ENCODE data around the gene PARD3B. TPM values are rescaled to one million over a fixed set of nuclear protein-coding genes. Genes with fewer than 3 reads are reported as not detected.

PARD3B gene
- polyA plus RNA-seq, 3 donors = not detected

DNA sequence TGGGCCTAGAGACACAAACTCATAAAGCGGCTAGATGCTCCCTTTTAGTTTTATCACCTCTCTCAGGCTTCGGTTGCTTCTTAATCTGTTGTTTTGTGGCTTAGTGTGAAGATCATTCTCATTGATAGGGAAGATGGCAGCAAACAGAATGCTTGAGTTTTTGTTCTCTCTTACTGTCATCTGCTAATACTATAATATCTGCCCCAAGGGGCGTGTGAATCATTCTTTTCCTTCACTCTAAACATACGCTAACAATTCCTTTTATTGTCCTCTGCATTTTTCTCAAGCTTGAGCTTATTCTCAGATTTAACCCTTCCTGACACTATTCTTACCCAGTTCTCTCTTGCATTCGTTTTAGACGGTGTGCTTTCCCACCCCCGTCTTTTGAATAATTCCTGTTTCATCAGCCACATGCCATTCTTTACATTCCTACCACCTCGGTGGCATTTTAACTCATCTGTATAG lies 813.1 kb downstream of the PARD3B start:
- Mint-ChIP-seq H3K27ac (no peak overlapping the region), H3K36me3 (no peaks in the 10 kb centered on the region), H3K4me3 (no peak overlapping the region), H3K9me3 (peaks cover 0 to 7% (median 2%) of the 10 kb centered on the region in 7 donors), H3K4me1 (no peaks in the 10 kb centered on the region), H3K27me3 (ENCODE audit: low read depth in 3 of 3) (peaks cover 0 to 3% (median 0%) of the 10 kb centered on the region in 3 donors)
- TF ChIP-seq, protein P1, sequence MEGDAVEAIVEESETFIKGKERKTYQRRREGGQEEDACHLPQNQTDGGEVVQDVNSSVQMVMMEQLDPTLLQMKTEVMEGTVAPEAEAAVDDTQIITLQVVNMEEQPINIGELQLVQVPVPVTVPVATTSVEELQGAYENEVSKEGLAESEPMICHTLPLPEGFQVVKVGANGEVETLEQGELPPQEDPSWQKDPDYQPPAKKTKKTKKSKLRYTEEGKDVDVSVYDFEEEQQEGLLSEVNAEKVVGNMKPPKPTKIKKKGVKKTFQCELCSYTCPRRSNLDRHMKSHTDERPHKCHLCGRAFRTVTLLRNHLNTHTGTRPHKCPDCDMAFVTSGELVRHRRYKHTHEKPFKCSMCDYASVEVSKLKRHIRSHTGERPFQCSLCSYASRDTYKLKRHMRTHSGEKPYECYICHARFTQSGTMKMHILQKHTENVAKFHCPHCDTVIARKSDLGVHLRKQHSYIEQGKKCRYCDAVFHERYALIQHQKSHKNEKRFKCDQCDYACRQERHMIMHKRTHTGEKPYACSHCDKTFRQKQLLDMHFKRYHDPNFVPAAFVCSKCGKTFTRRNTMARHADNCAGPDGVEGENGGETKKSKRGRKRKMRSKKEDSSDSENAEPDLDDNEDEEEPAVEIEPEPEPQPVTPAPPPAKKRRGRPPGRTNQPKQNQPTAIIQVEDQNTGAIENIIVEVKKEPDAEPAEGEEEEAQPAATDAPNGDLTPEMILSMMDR (IDR thresholded peaks at IDR 0.05) = no peak
- Histone ChIP-seq H3K27ac (ENCODE audit: low read depth in 1 of 2, low read length in 2 of 2) (no peak overlapping the region), H3K4me1 (ENCODE audit: control insufficient read depth in 1 of 2, insufficient read depth in 2 of 2, low read length in 2 of 2) (no peaks in the 10 kb centered on the region), H3K36me3 (replicated peaks in 1 of 2; ENCODE audit: control insufficient read depth in 1 of 2, insufficient read depth in 2 of 2, low read length in 2 of 2) (no peaks in the 10 kb centered on the region), H3K4me3 (replicated peaks in 1 of 3; ENCODE audit: low read depth in 2 of 3, low read length in 3 of 3) (no peak overlapping the region), H3K27me3 (ENCODE audit: control insufficient read depth in 2 of 2, insufficient read depth in 2 of 2, low read length in 2 of 2) (no peaks in the 10 kb centered on the region), H4K20me1 (ENCODE audit: insufficient read depth, low read length) (no peaks in the 10 kb centered on the region), H3K79me2 (ENCODE audit: insufficient read depth, low read length) (no peaks in the 10 kb centered on the region), H3K9me3 (replicated peaks in 1 of 2; ENCODE audit: control insufficient read depth in 1 of 2, insufficient read depth in 1 of 2, low read length in 2 of 2) (no peaks in the 10 kb centered on the region), H2AFZ (ENCODE audit: insufficient read depth, low read depth, low read length, poor library complexity, severe bottlenecking) (no peak overlapping the region), H3K9ac (ENCODE audit: insufficient read depth, low read length, poor library complexity, severe bottlenecking) (no peak overlapping the region), H3K4me2 (replicated peaks; ENCODE audit: extremely low read depth, low read length, poor library complexity, severe bottlenecking) (no peak overlapping the region)
- DNase-seq = no peak
- WGBS (ENCODE audit: insufficient coverage) = 94% methylated on average over 6 of the region's 8 CpGs
- intact Hi-C loops (cut with micrococcal nuclease) = no loop called here

- no peak overlapping the region for H3K4me2 ChIP-seq (replicated peaks; ENCODE audit: extremely low read depth, low read length, poor library complexity, severe bottlenecking)
Measured at GRCh38 chr2:205361272-205361671, 816.0 kb downstream of the PARD3B start.

More at GRCh38 chr2:205361272-205361671, 816.0 kb downstream of the PARD3B start:
- no peak overlapping the region for H3K4me3 ChIP-seq (replicated peaks in 1 of 3; ENCODE audit: low read depth in 2 of 3, low read length in 3 of 3)
- H3K27me3 Mint-ChIP-seq (ENCODE audit: low read depth in 3 of 3) = peaks cover 0 to 3% (median 0%) of the 10 kb centered on the region in 3 donors
- no peak overlapping the region for H3K27ac ChIP-seq (ENCODE audit: low read depth in 1 of 2, low read length in 2 of 2)
- H4K20me1 ChIP-seq (ENCODE audit: insufficient read depth, low read length) = no peaks in the 10 kb centered on the region
- no peaks in the 10 kb centered on the region for H3K9me3 ChIP-seq (replicated peaks in 1 of 2; ENCODE audit: control insufficient read depth in 1 of 2, insufficient read depth in 1 of 2, low read length in 2 of 2)
- WGBS (ENCODE audit: insufficient coverage) = 90% methylated on average over 2 of the region's 3 CpGs
- no peaks in the 10 kb centered on the region for H3K4me1 Mint-ChIP-seq
- TF ChIP-seq, protein P1 (IDR thresholded peaks at IDR 0.05) = no peak
- H3K4me1 ChIP-seq (ENCODE audit: control insufficient read depth in 1 of 2, insufficient read depth in 2 of 2, low read length in 2 of 2) = no peaks in the 10 kb centered on the region
- DNase-seq = no peak
- H3K36me3 Mint-ChIP-seq = no peaks in the 10 kb centered on the region
- H3K36me3 ChIP-seq (replicated peaks in 1 of 2; ENCODE audit: control insufficient read depth in 1 of 2, insufficient read depth in 2 of 2, low read length in 2 of 2) = no peaks in the 10 kb centered on the region
- H3K4me3 Mint-ChIP-seq = no peak overlapping the region
- H3K27me3 ChIP-seq (ENCODE audit: control insufficient read depth in 2 of 2, insufficient read depth in 2 of 2, low read length in 2 of 2) = no peaks in the 10 kb centered on the region
- intact Hi-C loops (cut with micrococcal nuclease) = no loop called here
- no peak overlapping the region for H3K27ac Mint-ChIP-seq
- H2AFZ ChIP-seq (ENCODE audit: insufficient read depth, low read depth, low read length, poor library complexity, severe bottlenecking) = no peak overlapping the region
- H3K9me3 Mint-ChIP-seq = peaks cover 0 to 6% (median 2%) of the 10 kb centered on the region in 7 donors
- no peak overlapping the region for H3K9ac ChIP-seq (ENCODE audit: insufficient read depth, low read length, poor library complexity, severe bottlenecking)
- H3K79me2 ChIP-seq (ENCODE audit: insufficient read depth, low read length) = no peaks in the 10 kb centered on the region

Measured in CD14-positive monocyte (primary cell).